Measurements from ENCODE around the gene S1PR2. TPM values are rescaled to one million over a fixed set of nuclear protein-coding genes. Genes with fewer than 3 reads are reported as not detected.

Gene S1PR2
- total RNA-seq, 1 experiment from 2014 or later = 6.9 TPM

DNA sequence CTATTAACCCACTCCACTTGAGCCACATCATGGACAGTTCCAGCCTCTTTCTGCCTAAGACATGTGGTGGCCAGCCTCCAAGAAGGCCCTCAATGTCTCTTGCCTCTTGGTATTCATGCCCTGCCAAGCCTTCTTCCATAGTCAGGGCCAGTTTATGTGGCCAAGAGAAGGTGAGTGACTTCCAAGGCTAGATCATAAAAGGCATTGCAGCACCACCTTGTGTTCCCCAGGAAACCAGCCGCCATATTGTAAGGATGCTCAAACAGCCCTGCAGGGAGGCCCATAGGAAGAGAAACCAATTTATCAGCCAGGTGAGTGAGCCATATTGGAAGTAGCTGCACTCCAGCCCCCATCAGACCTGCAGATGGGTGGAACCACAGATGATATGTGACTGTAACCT, 24.1 kb downstream of the S1PR2 start:
- intact Hi-C loops (cut with micrococcal nuclease; ENCODE audit: unreplicated experiment) = no loop called here

GRCh38 chr19:10206226-10206885, 24.8 kb downstream of the S1PR2 start:
- peak overlapping the region; percentile 32 for H3K4me2 ChIP-seq
- TF ChIP-seq EZH2 (IDR thresholded peaks at IDR 0.05; ENCODE audit: low read depth) = no peak
- TF ChIP-seq, protein P1, sequence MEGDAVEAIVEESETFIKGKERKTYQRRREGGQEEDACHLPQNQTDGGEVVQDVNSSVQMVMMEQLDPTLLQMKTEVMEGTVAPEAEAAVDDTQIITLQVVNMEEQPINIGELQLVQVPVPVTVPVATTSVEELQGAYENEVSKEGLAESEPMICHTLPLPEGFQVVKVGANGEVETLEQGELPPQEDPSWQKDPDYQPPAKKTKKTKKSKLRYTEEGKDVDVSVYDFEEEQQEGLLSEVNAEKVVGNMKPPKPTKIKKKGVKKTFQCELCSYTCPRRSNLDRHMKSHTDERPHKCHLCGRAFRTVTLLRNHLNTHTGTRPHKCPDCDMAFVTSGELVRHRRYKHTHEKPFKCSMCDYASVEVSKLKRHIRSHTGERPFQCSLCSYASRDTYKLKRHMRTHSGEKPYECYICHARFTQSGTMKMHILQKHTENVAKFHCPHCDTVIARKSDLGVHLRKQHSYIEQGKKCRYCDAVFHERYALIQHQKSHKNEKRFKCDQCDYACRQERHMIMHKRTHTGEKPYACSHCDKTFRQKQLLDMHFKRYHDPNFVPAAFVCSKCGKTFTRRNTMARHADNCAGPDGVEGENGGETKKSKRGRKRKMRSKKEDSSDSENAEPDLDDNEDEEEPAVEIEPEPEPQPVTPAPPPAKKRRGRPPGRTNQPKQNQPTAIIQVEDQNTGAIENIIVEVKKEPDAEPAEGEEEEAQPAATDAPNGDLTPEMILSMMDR (conservative IDR thresholded peaks at IDR 0.05) = no peak
- H3K36me3 ChIP-seq (ENCODE audit: low read depth) = no peaks in the 10 kb centered on the region
- no peaks in the 10 kb centered on the region for H3K9me2 ChIP-seq (ENCODE audit: insufficient read depth)
- peaks cover 11% of the 10 kb centered on the region; the same call in 1 of the 2 replicates for H3K9me3 ChIP-seq (ENCODE audit: insufficient read depth, low read depth)
- peaks cover 45% of the 10 kb centered on the region for H3K4me1 ChIP-seq (replicated peaks; ENCODE audit: insufficient read depth)
- peak; percentile 89 to 91 for DNase-seq
- CTCF ChIA-PET = interaction anchor here (0.6 to 1.2 kb wide), 4 partner anchors 15 to 1292 kb away, joined by 3 to 8 read pairs (median 4); no protein-coding TSS in a partner anchor
- H3K79me2 ChIP-seq (ENCODE audit: low read depth) = no peaks in the 10 kb centered on the region
- POLR2A ChIA-PET (ENCODE audit: unreplicated experiment) = interaction anchor here (0.5 to 1.1 kb wide), 6 partner anchors 8 to 388 kb away, joined by 3 to 27 read pairs (median 3); partner anchors contain the start of genes DNMT1 and FBXL12
- peaks cover 45% of the 10 kb centered on the region for H3F3A ChIP-seq (ENCODE audit: insufficient read depth, low read depth)
- no peaks in the 10 kb centered on the region for H4K20me1 ChIP-seq (ENCODE audit: insufficient read depth)
- intact Hi-C loops (cut with micrococcal nuclease; ENCODE audit: unreplicated experiment) = no loop called here
- peak overlapping the region; percentile 35; the same call in 1 of the 2 replicates for H2AFZ ChIP-seq
- H3K27me3 ChIP-seq (ENCODE audit: insufficient read depth, low read depth) = no peaks in the 10 kb centered on the region
- no TSS peak for BruUV-seq (replicated peaks)
- H3K4me3 ChIP-seq = no peak overlapping the region
- H3K27ac ChIP-seq = peak overlapping the region; percentile 67

More for the DNA sequence above, 24.1 kb downstream of the S1PR2 start:
- peak in 1 of 2 experiments; percentile 30 for DNase-seq
- no peaks in the 10 kb centered on the region for H3K79me2 ChIP-seq (ENCODE audit: low read depth)
- CTCF ChIA-PET = interaction anchor here (0.7 to 1.2 kb wide), 2 partner anchors 43 to 52 kb away, joined by 3 to 4 read pairs; no protein-coding TSS in a partner anchor
- H3K9me2 ChIP-seq (ENCODE audit: insufficient read depth) = no peaks in the 10 kb centered on the region
- no peaks in the 10 kb centered on the region for H3K36me3 ChIP-seq (ENCODE audit: low read depth)
- no peaks in the 10 kb centered on the region for H3K27me3 ChIP-seq (ENCODE audit: insufficient read depth, low read depth)
- H3F3A ChIP-seq (ENCODE audit: insufficient read depth, low read depth) = peaks cover 45% of the 10 kb centered on the region
- BruUV-seq (replicated peaks) = no TSS peak
- H3K4me3 ChIP-seq = no peak overlapping the region
- peaks cover 11% of the 10 kb centered on the region; the same call in 1 of the 2 replicates for H3K9me3 ChIP-seq (ENCODE audit: insufficient read depth, low read depth)
- no peaks in the 10 kb centered on the region for H4K20me1 ChIP-seq (ENCODE audit: insufficient read depth)
- no peak overlapping the region for H2AFZ ChIP-seq
- H3K27ac ChIP-seq = peak overlapping the region; percentile 67
- H3K4me1 ChIP-seq (replicated peaks; ENCODE audit: insufficient read depth) = peaks cover 45% of the 10 kb centered on the region
- TF ChIP-seq EZH2 (IDR thresholded peaks at IDR 0.05; ENCODE audit: low read depth) = no peak
- TF ChIP-seq, protein P1 (conservative IDR thresholded peaks at IDR 0.05) = no peak
- POLR2A ChIA-PET (ENCODE audit: unreplicated experiment) = interaction anchor here (0.6 kb wide), 1 partner anchor 77 kb away, joined by 3 read pairs; no protein-coding TSS in a partner anchor
- peak overlapping the region; percentile 32; the same call in 1 of the 2 replicates for H3K4me2 ChIP-seq

DNA sequence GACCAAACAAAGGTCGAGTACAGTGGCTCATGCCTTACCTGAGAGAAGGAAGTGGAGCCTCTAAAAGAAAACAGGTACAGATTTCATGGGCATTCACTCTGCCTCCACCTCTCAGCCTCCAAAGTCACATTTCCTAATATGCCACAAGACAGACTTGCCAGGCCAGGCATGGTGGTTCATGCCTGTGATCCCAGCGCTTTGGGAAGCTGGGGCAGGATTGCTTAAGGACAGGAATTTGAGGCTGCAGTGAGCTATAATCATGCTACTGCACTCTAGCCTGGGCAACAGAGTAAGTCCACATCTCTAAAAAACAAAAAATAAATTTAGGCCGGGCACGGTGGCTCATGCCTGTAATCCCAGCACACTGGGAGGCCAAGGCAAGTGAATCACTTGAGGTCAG, 25.5 kb downstream of the S1PR2 start:
- BruUV-seq (replicated peaks) = no TSS peak
- H3K4me1 ChIP-seq (replicated peaks; ENCODE audit: insufficient read depth) = peaks cover 45% of the 10 kb centered on the region
- ChIA-PET CTCF (interaction anchor here (0.6 to 1.2 kb wide), 3 partner anchors 25 to 1291 kb away, joined by 4 to 8 read pairs (median 4); partner anchors contain the start of gene S1PR2), POLR2A (ENCODE audit: unreplicated experiment) (interaction anchor here (0.6 to 1.1 kb wide), 4 partner anchors 9 to 387 kb away, joined by 3 to 27 read pairs (median 6); partner anchors contain the start of genes DNMT1 and FBXL12)
- no peaks in the 10 kb centered on the region for H3K36me3 ChIP-seq (ENCODE audit: low read depth)
- H3K27me3 ChIP-seq (ENCODE audit: insufficient read depth, low read depth) = no peaks in the 10 kb centered on the region
- no peaks in the 10 kb centered on the region for H3K9me2 ChIP-seq (ENCODE audit: insufficient read depth)
- TF ChIP-seq, protein P1 (conservative IDR thresholded peaks at IDR 0.05) = no peak
- no peak for TF ChIP-seq EZH2 (IDR thresholded peaks at IDR 0.05; ENCODE audit: low read depth)
- no peaks in the 10 kb centered on the region for H3K79me2 ChIP-seq (ENCODE audit: low read depth)
- intact Hi-C loops (cut with micrococcal nuclease; ENCODE audit: unreplicated experiment) = no loop called here
- H2AFZ ChIP-seq = no peak overlapping the region
- peak in 1 of 2 experiments; percentile 39 for DNase-seq
- H3K9me3 ChIP-seq (ENCODE audit: insufficient read depth, low read depth) = peaks cover 11% of the 10 kb centered on the region; the same call in 1 of the 2 replicates
- peaks cover 45% of the 10 kb centered on the region for H3F3A ChIP-seq (ENCODE audit: insufficient read depth, low read depth)
- no peaks in the 10 kb centered on the region for H4K20me1 ChIP-seq (ENCODE audit: insufficient read depth)
- H3K4me2 ChIP-seq = peak overlapping the region; percentile 32
- H3K27ac ChIP-seq = peak overlapping the region; percentile 67
- no peak overlapping the region for H3K4me3 ChIP-seq

Measured in PC-9 (cell line).